Suprapubic skin (tissue), 4 donors: Measurements from ENCODE around the gene C17orf107.

Experiments used
- CTCF ChIP-seq, 2 donors: fragments of 200-600 bp in 1 of 2; fragments of 450-650 bp in 1 of 2; sonication (generic) in 1 of 2; IDR thresholded peaks; one replicate each; pipeline ENCODE4 v1.5.1; 2016 to 2019; ENCODE audit warnings: antibody characterized with exemption in 2 of 2, mild to moderate bottlenecking in 1 of 2, moderate library complexity in 1 of 2
- POLR2A ChIP-seq, 2 donors: fragments of 450-650 bp; IDR thresholded peaks; one replicate each; pipeline ENCODE4 v1.6.1; 2017; ENCODE audit warnings: antibody characterized with exemption in 2 of 2, mild to moderate bottlenecking in 2 of 2, moderate library complexity in 2 of 2
- POLR2AphosphoS5 ChIP-seq, 3 donors: sonication (generic); formaldehyde crosslinking; IDR thresholded peaks; one replicate each; pipeline ENCODE4 v1.6.1; 2017; ENCODE audit warnings: antibody characterized with exemption in 3 of 3

GRCh38 chr17:4899341-4900230 lies at the start of gene C17orf107:
- TF ChIP-seq POLR2AphosphoS5 (IDR thresholded peaks at IDR 0.05) (peak in 1 of 3 donors; percentile 41), CTCF (IDR thresholded peaks at IDR 0.05) (no peak), POLR2A (IDR thresholded peaks at IDR 0.05) (peak in 1 of 2 donors; percentile 48)
